Measurements from ENCODE around the gene TIGD3. TPM values are rescaled to one million over a fixed set of nuclear protein-coding genes. Genes with fewer than 3 reads are reported as not detected.

The TIGD3 gene
- total and polyA plus RNA-seq, 9 of the 15 experiments (the other 6 are each of a cell fraction or from before 2014, with no cell fraction given) = 0.06 to 1.3 (median 0.56) TPM

DNA sequence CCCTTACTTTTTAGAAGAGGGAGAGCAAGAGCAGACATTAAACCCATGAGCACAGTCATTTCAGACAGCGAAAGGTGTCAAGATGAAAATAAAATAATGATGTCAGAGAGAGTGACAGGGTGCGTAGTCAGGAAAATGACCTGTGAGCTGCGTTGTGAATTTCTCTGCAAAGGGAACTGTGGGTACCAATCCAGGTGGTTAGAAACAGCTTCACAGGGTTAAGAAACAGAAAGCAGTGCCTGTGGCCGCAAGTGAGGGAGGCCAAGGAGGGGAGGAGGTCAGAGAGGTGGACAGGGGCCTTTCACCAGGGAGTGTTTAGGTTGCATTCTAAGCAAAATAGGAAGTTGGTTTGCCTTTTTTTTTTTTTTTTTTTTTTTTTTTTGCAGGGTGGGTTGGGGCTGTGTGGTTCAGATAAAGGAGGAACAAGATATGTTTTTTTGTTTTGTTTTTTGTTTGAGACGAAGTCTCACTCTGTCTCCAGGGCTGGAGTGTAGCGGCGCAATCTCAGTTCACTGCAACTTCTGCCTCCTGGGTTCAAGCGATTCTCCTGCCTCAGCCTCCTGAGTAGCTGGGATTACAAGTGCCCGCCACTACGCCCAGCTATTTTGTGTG lies 7.9 kb downstream of the TIGD3 start (continued):
- TF ChIP-seq SIRT6 (IDR thresholded peaks at IDR 0.05; ENCODE audit: low read depth, low read length) (no peak), NFXL1 (CRISPR knock-in tag; IDR thresholded peaks at IDR 0.05) (no peak), FOXK2 (conservative IDR thresholded peaks at IDR 0.05 in 1 of 2, IDR thresholded peaks at IDR 0.05 in 1 of 2; ENCODE audit: low read depth in 2 of 2) (peak in 1 of 2 experiments; percentile 43; a peak in 1 of 4 replicates), PHB (CRISPR knock-in tag; IDR thresholded peaks at IDR 0.05) (no peak), CBFB (CRISPR knock-in tag; IDR thresholded peaks at IDR 0.05) (no peak), ELF4 (CRISPR knock-in tag; IDR thresholded peaks at IDR 0.05) (no peak), BRCA1 (IDR thresholded peaks at IDR 0.05) (no peak), BRCA1 (CRISPR knock-in tag; IDR thresholded peaks at IDR 0.05) (no peak), STAT5B (CRISPR knock-in tag; IDR thresholded peaks at IDR 0.05) (no peak), THRAP3 (IDR thresholded peaks at IDR 0.05; ENCODE audit: borderline replicate concordance) (no peak), HNRNPLL (IDR thresholded peaks at IDR 0.05; ENCODE audit: low read depth, low read length, poor library complexity, severe bottlenecking) (no peak), SMAD4 (CRISPR knock-in tag; conservative IDR thresholded peaks at IDR 0.05) (0 out of 2 replicates have a peak, but pooled peaks have one; percentile 22), ESRRA (IDR thresholded peaks at IDR 0.05; ENCODE audit: borderline replicate concordance, low read depth) (no peak), MAFG (tag; conservative IDR thresholded peaks at IDR 0.05) (no peak), IFI16 (CRISPR knock-in tag; IDR thresholded peaks at IDR 0.05) (no peak), TEAD1 (CRISPR knock-in tag; IDR thresholded peaks at IDR 0.05) (no peak), CREBBP (IDR thresholded peaks at IDR 0.05; ENCODE audit: low read depth, low read length) (no peak), TEAD4 (IDR thresholded peaks at IDR 0.05; ENCODE audit: low read length) (peak; percentile 51; the same call in 1 of the 2 replicates), TEAD4 (CRISPR knock-in tag; IDR thresholded peaks at IDR 0.05; ENCODE audit: borderline replicate concordance) (no peak)
- TF ChIP-seq, protein P1, sequence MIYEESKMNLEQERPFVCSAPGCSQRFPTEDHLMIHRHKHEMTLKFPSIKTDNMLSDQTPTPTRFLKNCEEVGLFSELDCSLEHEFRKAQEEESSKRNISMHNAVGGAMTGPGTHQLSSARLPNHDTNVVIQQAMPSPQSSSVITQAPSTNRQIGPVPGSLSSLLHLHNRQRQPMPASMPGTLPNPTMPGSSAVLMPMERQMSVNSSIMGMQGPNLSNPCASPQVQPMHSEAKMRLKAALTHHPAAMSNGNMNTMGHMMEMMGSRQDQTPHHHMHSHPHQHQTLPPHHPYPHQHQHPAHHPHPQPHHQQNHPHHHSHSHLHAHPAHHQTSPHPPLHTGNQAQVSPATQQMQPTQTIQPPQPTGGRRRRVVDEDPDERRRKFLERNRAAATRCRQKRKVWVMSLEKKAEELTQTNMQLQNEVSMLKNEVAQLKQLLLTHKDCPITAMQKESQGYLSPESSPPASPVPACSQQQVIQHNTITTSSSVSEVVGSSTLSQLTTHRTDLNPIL (CRISPR knock-in tag; IDR thresholded peaks at IDR 0.05) = no peak
- TF ChIP-seq, protein P2, sequence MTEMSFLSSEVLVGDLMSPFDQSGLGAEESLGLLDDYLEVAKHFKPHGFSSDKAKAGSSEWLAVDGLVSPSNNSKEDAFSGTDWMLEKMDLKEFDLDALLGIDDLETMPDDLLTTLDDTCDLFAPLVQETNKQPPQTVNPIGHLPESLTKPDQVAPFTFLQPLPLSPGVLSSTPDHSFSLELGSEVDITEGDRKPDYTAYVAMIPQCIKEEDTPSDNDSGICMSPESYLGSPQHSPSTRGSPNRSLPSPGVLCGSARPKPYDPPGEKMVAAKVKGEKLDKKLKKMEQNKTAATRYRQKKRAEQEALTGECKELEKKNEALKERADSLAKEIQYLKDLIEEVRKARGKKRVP (CRISPR knock-in tag; IDR thresholded peaks at IDR 0.05) = no peak
- TF ChIP-seq, protein P3, sequence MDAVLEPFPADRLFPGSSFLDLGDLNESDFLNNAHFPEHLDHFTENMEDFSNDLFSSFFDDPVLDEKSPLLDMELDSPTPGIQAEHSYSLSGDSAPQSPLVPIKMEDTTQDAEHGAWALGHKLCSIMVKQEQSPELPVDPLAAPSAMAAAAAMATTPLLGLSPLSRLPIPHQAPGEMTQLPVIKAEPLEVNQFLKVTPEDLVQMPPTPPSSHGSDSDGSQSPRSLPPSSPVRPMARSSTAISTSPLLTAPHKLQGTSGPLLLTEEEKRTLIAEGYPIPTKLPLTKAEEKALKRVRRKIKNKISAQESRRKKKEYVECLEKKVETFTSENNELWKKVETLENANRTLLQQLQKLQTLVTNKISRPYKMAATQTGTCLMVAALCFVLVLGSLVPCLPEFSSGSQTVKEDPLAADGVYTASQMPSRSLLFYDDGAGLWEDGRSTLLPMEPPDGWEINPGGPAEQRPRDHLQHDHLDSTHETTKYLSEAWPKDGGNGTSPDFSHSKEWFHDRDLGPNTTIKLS (IDR thresholded peaks at IDR 0.05; ENCODE audit: borderline replicate concordance, low read depth) = no peak
- TF ChIP-seq, protein P4, sequence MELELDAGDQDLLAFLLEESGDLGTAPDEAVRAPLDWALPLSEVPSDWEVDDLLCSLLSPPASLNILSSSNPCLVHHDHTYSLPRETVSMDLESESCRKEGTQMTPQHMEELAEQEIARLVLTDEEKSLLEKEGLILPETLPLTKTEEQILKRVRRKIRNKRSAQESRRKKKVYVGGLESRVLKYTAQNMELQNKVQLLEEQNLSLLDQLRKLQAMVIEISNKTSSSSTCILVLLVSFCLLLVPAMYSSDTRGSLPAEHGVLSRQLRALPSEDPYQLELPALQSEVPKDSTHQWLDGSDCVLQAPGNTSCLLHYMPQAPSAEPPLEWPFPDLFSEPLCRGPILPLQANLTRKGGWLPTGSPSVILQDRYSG (tag; conservative IDR thresholded peaks at IDR 0.05; ENCODE audit: low read depth) = no peak
- TF ChIP-seq, protein P5, sequence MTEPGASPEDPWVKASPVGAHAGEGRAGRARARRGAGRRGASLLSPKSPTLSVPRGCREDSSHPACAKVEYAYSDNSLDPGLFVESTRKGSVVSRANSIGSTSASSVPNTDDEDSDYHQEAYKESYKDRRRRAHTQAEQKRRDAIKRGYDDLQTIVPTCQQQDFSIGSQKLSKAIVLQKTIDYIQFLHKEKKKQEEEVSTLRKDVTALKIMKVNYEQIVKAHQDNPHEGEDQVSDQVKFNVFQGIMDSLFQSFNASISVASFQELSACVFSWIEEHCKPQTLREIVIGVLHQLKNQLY (CRISPR knock-in tag; conservative IDR thresholded peaks at IDR 0.05) = no peak
